GM12875 (cell line): ENCODE measurements around the gene SFXN1.
"Not testable (repeated sequence)": the region's sequence is repeated elsewhere in the genome, so short reads cannot be mapped to it uniquely, and the experiment has no call there.

Source experiments
- H3K4me3 ChIP-seq: one replicate; pipeline ENCODE4 v1.5.1; 2011; ENCODE audit warnings: low read depth, low read length, control low read depth
- TF ChIP-seq, protein P1 (sequence below): IDR thresholded peaks from 2 replicates; pipeline ENCODE4 v1.5.1; 2011; ENCODE audit warnings: low read depth, mild to moderate bottlenecking, control low read depth, inconsistent platforms, low read length, moderate library complexity, borderline replicate concordance; ENCODE audit not compliant: insufficient read depth

Gene SFXN1

GRCh38 chr5:175494264-175495183 is 16.2 kb downstream of the SFXN1 start:
- H3K4me3 ChIP-seq: no peak overlapping the region
- TF ChIP-seq, protein P1, sequence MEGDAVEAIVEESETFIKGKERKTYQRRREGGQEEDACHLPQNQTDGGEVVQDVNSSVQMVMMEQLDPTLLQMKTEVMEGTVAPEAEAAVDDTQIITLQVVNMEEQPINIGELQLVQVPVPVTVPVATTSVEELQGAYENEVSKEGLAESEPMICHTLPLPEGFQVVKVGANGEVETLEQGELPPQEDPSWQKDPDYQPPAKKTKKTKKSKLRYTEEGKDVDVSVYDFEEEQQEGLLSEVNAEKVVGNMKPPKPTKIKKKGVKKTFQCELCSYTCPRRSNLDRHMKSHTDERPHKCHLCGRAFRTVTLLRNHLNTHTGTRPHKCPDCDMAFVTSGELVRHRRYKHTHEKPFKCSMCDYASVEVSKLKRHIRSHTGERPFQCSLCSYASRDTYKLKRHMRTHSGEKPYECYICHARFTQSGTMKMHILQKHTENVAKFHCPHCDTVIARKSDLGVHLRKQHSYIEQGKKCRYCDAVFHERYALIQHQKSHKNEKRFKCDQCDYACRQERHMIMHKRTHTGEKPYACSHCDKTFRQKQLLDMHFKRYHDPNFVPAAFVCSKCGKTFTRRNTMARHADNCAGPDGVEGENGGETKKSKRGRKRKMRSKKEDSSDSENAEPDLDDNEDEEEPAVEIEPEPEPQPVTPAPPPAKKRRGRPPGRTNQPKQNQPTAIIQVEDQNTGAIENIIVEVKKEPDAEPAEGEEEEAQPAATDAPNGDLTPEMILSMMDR: no peak

- TF ChIP-seq, protein P1: no peak
Observed at GRCh38 chr5:175501759-175502158, 23.4 kb downstream of the SFXN1 start.

DNA sequence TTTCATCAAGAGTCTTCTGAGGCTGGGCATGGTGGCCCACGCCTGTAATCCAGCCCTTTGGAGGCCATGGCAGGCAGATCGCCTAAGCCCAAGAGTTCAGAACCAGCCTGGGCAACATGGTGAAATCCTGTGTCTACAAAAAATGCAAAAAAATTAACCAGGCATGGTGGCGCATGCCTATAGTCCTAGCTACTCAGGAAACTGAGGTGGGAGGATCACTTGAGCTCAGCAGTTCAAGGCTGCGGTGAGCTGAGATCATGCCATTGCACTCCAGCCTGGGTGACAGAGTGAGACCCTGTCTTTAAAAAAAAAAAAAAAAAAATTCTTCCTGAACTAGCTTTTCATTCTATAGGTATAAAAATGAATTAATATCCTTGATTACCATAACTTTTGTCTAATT is 29.3 kb downstream of the SFXN1 start:
- H3K4me3 ChIP-seq: not testable (repeated sequence)

More at GRCh38 chr5:175501759-175502158, 23.4 kb downstream of the SFXN1 start:
- H3K4me3 ChIP-seq: no peak overlapping the region

- TF ChIP-seq, protein P1: no peak
- no peak overlapping the region for H3K4me3 ChIP-seq
Observed at GRCh38 chr5:175508896-175509295, 30.5 kb downstream of the SFXN1 start.

DNA sequence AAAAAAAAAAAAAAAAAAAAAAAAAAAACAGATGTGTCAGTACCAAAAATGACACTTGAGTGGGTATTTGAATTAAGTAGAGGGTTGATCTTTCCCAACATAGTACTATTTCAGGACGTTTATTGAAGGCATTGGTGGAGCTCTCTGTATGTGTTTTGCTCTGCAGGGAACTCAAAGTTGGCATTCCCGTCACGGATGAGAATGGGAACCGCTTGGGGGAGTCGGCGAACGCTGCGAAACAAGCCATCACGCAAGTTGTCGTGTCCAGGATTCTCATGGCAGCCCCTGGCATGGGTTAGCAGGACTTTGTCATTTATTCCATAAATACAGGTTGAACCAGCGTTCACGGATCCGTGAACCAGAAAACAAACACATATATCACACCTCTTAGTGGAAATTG is 34.9 kb downstream of the SFXN1 start:
- no peak overlapping the region for H3K4me3 ChIP-seq
- TF ChIP-seq, protein P1: no peak

DNA sequence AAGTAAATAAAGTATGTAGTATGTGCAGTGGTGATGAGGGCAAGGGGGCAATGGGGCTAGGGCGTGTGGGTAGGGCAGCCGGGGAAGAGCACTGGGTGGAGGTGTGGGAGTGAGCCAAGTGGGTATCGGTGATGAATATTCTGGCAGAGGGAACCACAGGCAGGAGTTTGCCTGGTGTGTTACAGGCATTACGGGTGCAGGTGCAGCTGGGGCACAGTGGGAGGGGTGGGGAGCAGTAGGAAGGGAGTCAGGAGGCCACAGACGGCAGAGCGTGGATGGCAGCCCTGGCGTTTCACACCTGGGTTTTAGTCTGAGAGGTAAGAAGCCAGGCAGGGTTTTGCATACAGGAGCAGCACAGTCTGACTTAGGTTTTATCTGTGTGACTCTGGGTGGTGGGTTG is 35.4 kb downstream of the SFXN1 start:
- TF ChIP-seq, protein P1: no peak
- no peak overlapping the region for H3K4me3 ChIP-seq

- TF ChIP-seq, protein P1: no peak
- H3K4me3 ChIP-seq: no peak overlapping the region
Observed at GRCh38 chr5:175516933-175517823, 38.8 kb downstream of the SFXN1 start.
